NB4 (cell line): ENCODE measurements around the gene LIPF.

Experiments
- DNase-seq: peaks from one replicate; pipeline ENCODE4 v3.0.0; 2010; ENCODE audit warnings: low read depth
- H3K4me3 ChIP-seq: one replicate; pipeline ENCODE4 v1.5.1; 2011; ENCODE audit warnings: mild to moderate bottlenecking, low read depth, low read length, moderate library complexity
- MAX ChIP-seq: IDR thresholded peaks from 2 replicates; pipeline ENCODE4 v1.6.1; 2011; ENCODE audit warnings: low read depth, low read length
- MYC ChIP-seq: IDR thresholded peaks from 2 replicates; pipeline ENCODE4 v1.6.1; 2011; ENCODE audit warnings: low read depth, low read length
- POLR2A ChIP-seq: IDR thresholded peaks from 2 replicates; pipeline ENCODE4 v1.6.1; 2011; ENCODE audit warnings: mild to moderate bottlenecking; ENCODE audit not compliant: insufficient read length; ENCODE audit errors: extremely low read depth
- TF ChIP-seq, protein P1 (sequence below): IDR thresholded peaks from one replicate; pipeline ENCODE4 v1.5.1; 2012; ENCODE audit warnings: low read depth, low read length

Gene LIPF

GRCh38 chr10:88651101-88651551 is 13.1 kb upstream of the LIPF start:
- no peak for DNase-seq
- H3K4me3 ChIP-seq = no peak overlapping the region
- TF ChIP-seq, protein P1, sequence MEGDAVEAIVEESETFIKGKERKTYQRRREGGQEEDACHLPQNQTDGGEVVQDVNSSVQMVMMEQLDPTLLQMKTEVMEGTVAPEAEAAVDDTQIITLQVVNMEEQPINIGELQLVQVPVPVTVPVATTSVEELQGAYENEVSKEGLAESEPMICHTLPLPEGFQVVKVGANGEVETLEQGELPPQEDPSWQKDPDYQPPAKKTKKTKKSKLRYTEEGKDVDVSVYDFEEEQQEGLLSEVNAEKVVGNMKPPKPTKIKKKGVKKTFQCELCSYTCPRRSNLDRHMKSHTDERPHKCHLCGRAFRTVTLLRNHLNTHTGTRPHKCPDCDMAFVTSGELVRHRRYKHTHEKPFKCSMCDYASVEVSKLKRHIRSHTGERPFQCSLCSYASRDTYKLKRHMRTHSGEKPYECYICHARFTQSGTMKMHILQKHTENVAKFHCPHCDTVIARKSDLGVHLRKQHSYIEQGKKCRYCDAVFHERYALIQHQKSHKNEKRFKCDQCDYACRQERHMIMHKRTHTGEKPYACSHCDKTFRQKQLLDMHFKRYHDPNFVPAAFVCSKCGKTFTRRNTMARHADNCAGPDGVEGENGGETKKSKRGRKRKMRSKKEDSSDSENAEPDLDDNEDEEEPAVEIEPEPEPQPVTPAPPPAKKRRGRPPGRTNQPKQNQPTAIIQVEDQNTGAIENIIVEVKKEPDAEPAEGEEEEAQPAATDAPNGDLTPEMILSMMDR = no peak
- TF ChIP-seq MYC = no peak
- TF ChIP-seq MAX = no peak
- no peak for TF ChIP-seq POLR2A

- no peak for DNase-seq
- H3K4me3 ChIP-seq = no peak overlapping the region
- no peak for TF ChIP-seq MAX
- TF ChIP-seq, protein P1 = no peak
- TF ChIP-seq POLR2A = no peak
- TF ChIP-seq MYC = no peak
Measured at GRCh38 chr10:88652616-88653015, 11.6 kb upstream of the LIPF start.

- DNase-seq = no peak
- no peak for TF ChIP-seq MYC
- no peak for TF ChIP-seq MAX
- TF ChIP-seq, protein P1 = no peak
- no peak for TF ChIP-seq POLR2A
- H3K4me3 ChIP-seq = no peak overlapping the region
Measured at GRCh38 chr10:88657901-88658300, 6.3 kb upstream of the LIPF start.

DNA sequence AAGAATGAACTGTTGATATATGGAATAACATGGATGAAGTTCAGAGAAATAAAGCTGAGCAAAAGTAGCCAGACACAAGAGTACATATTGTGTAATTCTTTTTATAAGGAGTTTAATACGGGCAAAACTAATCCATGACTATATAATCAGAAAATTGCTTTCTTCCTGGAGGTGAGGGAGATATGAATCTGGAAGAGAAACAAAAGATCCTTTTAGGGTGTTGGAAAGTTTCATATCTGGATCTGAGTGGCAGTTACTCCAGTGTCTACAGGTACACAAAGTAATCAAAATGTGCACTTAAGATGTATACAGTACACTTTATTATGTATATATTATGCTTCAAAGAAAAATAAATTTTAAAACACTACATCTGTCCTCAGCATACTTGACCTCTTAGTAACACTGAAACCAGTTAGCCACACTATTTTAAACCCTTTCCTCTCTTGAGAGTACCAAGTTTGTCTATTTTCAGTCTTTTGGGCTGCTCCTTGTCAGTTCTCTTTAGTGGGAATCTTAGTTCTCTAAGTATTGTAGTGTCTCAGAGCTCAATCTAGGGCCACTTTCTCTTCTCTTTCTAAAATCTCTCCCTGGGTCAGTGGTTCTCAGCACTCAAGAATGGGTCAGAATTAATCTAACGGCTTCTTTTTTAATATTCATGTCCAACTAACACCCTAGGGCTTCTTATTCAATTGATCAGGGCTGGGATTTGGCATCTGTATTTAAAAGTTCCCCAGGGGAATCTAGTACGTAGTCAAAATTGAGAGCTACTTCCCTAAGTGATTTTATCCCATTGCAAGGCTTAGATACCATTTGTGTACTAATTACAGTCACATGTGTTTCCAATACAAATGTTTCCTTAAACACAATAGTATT is 4.3 kb upstream of the LIPF start:
- no peak for DNase-seq
- no peak overlapping the region for H3K4me3 ChIP-seq
- TF ChIP-seq, protein P1 = no peak
- TF ChIP-seq POLR2A = no peak
- TF ChIP-seq MAX = no peak
- no peak for TF ChIP-seq MYC

GRCh38 chr10:88660598-88660884 is 3.7 kb upstream of the LIPF start:
- H3K4me3 ChIP-seq = no peak overlapping the region
- no peak for DNase-seq
- TF ChIP-seq MYC (no peak), MAX (no peak), POLR2A (no peak)
- TF ChIP-seq, protein P1 = no peak
